Stimulated activated CD8-positive, alpha-beta memory T cell treated with anti-CD3 and anti-CD28 coated beads, Interleukin-4, amount 100 ng/mL, for 1 hour (primary cell): ENCODE results near the gene GRID1.
"Not testable (repeated sequence)": the region's sequence is repeated elsewhere in the genome, so short reads cannot be mapped to it uniquely, and the experiment has no call there.

ENCODE experiments used
- DNase-seq, 2 donors: peaks; one replicate each; pipeline ENCODE4 v3.0.0-alpha.2; 2020; ENCODE audit warnings: low read depth in 2 of 2, low spot score in 1 of 2

GRID1 gene

DNA sequence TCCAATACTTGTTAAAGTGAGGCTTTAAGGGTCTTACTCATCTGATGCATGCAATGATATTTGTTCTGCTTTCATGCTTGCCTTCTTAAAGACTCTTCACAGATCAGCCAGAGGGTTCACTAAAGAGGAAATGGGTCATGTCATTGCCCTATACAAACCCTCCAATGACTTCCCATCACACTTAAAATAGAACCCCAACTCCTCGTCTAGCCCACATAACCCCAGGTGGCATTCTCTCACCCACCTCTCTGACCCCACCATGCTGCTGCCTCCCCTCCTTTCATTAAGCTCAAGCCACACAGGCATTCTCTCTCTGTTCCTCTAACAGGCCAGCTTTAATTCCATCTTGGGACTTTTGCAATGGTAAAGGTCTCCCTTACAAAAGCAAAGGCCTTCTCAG, 253.6 kb downstream of the GRID1 start:
- DNase-seq = no peak

DNA sequence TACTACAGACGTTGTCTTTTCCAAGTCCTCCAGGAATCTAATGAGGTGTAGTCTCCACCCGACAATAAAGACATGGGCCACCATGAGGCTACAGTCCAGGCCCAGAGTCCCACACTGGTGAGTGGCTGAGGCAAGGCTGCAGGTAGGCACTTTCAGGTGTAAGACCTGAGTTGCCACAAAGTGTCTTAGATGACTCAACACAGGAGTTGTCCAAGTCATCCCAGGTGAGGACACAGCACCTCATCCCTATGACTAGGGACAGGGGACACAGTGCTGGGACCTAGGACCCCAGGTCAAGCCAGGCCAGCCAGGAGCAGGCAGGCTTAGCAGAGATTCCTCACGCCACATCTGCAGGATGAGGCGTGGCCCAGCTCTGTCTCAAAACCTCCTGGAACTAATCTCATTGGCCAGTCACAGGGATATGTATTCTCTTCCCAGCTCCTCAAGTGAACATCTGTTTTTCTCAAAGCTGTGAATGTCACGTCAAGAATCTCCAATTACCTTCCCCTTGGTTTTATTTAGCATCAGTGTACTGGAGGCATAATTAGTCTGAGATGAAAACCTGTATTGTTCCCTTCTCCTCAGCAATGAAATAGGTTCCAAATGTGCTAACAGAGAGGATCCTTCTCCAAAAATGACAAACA, 254.6 kb downstream of the GRID1 start:
- DNase-seq = no peak

DNA sequence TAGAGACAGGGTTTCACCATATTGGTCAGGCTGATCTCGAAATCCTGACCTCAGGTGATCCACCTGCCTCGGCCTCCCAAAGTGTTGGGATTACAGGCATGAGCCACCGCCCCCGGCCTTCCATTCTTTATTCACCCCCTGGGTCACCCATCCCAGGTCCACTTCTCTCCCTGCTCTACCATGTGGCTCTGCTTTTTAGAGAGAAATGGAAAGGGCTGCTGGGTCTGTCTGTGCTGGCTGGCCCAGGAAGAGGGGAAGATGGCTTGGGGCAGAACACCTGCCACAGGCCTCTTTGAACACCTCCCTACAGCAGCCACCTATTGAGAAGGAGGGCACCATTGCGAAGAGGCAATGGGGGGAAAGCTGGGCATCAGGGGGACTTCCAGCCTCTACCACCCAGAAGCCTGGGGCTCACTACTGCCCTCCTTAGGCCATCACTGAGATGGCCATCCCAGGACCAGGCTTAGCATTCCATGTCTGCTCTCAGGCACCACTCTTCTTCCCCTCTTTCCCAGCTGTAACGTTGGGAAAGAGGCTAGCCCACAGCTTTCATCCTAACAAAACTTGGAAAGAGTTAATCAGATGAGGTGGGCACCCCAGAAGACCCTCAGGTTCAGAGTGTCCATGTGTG, 256.3 kb downstream of the GRID1 start:
- DNase-seq = no peak

DNA sequence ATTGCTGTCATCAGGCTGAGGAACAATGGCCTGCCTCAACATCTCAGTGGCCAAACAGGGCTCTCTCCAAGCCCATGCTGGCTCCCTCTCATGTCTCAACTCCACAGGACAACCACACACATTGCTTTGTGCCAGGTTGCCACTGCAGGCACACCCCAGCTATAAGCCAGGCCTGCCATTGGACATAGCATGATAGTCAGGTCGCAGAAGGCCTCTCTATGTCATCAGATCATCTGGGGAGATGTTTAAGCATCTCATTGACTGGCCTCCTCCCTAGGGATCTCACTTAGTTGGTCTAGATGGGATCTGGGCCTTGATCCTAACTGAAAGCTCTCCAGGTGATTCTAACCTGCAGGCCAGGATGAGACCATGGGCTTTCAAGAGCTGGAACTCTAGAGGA, 257.2 kb downstream of the GRID1 start:
- DNase-seq = no peak

DNA sequence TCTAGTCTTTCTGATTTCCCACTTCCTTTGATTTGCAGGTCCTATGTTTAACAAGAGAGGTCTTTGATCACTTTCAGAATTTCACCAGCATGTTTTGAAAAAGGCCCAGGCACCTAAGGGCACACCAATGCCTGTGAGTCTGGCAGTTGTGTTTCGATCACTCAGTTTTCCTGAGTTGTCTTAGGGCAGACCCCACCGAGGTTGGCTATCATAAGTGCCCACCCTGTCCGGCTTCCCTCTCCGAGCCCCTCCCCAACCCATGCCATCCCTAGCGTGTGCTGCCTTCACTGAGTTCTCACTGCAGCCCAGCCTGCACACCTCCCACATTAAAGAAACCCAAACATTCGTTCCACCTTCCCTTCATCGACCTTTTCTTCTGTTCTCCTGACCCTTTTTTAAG, 257.9 kb downstream of the GRID1 start:
- DNase-seq = no peak

DNA sequence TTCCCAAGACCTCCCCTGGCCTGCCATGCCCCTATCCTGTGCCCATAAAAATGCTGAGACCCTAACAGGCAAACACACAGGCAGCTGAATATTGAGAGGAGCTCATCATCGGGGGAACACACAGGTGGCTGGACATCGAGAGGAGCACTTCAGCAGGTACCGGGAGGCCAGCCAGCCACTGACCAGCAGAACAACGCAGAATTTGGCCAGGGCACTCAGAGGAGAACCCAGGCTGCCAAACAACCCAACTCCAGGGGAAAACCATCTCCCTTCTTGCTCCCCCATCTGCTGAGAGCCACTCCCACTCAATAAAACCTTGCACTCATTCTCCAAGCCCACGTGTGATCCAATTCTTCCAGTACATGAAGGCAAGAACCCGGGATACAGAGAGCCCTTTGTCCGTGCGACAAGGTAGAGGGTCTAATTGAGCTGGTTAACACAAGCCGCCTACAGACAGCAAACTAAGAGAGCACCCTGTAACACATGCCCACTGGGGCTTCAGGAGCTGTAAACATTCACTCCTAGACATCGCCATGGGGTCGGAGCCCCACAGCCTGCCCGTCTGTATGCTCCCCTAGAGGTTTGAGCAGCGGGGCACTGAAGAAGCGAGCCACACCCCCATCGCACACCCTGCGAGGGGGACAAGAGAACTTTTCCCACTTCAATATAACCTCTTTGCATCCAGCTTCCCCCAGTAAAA, 258.8 kb downstream of the GRID1 start:
- not testable (repeated sequence) for DNase-seq

DNA sequence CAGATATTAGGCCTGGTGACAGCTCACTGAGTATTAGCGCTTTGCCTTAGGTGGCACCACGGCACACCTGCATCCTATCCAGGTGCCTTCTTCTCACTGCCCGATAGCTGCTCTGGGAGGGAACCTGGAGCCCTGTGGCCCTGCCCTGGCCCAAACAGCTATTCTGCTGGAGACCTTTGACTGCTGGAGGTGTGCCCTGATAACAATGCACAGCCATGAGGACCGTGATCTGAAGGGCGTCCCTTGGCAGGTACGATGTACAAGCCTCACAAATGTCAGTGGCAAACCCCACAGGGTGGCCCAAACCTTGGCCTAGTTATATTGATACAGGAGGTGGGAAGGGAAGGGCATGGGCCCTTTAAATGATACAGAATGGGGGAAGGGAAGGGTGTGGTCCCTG, 259.5 kb downstream of the GRID1 start:
- DNase-seq = no peak

DNA sequence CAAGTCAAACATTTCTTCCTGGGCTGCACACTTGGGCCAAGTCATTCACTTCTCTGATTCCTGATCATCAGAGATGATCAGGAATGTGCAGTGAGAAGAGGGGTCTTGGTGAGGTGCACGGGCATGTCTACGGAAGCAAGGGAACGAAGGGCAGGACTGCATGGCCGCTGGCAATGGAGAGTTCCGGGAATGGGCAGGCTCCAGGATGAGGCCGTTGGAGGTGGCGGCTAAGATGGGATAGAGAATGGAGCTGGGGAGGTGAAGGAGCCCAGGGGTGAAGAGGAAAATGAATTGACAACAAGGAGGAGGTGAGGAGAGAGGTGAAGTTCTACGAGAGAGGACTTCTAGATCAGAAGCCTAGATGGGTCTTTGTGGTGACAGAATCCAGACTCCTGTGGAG, 260.0 kb downstream of the GRID1 start:
- no peak for DNase-seq

DNA sequence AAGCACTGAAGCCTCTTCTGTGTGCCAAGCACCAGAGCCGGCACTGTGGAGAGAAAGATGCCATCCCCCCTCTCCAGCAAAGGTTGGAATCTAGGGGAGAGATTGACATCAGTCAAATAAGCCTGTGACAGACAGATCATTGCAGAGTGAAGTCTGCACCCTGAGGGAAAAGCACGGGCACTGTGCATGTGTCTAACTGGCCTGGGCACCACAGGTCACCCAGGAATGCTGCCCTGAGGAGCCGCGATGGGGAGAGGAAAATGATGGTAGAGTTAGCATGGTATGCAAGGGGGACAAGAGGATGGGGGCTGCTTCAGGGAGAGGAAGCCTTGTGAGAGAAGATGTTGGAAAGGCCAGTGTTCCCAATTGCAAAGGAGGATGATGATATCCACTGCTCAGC, 261.0 kb downstream of the GRID1 start:
- no peak for DNase-seq

DNA sequence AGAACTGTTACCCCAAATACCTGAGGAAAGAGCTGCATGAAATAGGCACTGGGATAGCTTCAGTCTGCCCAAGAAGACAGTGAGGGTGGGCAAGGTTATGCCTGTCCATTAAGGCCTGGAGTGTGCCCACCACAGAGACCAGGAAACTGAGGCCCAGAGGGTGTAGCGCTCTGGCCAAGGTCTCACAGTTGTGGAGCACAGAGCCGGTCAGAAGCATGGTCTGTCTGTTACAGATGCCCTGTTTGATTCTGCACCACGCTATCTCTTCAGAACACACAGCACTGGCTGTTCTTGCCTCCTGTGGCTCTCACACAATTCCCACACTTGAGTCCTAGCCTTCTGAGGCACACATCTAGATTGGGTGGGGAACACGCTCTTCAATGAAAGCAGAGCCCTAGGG, 261.4 kb downstream of the GRID1 start:
- no peak for DNase-seq

DNA sequence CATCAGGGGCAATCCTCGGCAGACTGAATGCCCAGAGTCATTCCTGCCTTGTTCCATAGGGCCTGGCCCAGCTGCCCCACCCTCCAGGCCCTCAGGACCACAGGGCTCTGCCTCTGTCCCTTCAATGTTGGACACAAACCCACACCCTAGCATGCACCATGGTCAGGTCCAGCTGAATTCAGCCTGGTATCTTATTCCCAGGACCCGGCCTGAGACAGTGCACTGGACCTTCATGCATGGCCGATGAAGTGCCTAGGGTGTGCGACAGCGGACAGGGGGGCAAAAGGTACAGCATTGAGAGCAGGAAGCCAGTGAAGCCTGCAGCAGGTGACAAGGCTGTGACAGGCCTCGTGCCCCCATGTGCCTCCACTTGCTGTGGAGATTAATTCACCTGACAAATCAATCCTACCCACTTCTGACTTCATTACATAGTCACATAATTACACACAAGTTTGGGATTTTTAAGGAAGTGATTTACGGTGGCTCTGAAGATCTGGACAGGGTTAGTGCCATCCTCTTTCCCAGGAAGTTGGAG, 261.9 kb downstream of the GRID1 start:
- DNase-seq = no peak

DNA sequence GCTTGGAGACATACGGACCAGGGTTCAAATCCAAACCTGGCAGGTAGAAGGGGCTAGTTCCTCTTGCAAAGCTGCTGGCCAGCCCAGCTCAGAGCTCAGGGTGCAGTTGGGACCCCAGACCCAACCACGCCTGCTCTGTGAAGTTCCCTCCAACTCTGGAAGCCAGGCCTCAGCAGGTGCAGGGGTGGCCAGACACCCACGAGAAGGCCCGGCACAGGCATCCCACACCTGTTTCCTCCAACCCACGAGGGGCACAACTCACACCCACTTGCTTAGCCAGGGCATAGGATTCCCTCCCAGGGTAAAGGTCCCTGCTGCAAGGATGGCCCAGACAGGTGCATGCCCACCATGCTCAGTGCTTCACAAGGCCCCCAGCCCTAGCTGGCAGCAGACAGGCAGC, 262.4 kb downstream of the GRID1 start:
- no peak for DNase-seq

DNA sequence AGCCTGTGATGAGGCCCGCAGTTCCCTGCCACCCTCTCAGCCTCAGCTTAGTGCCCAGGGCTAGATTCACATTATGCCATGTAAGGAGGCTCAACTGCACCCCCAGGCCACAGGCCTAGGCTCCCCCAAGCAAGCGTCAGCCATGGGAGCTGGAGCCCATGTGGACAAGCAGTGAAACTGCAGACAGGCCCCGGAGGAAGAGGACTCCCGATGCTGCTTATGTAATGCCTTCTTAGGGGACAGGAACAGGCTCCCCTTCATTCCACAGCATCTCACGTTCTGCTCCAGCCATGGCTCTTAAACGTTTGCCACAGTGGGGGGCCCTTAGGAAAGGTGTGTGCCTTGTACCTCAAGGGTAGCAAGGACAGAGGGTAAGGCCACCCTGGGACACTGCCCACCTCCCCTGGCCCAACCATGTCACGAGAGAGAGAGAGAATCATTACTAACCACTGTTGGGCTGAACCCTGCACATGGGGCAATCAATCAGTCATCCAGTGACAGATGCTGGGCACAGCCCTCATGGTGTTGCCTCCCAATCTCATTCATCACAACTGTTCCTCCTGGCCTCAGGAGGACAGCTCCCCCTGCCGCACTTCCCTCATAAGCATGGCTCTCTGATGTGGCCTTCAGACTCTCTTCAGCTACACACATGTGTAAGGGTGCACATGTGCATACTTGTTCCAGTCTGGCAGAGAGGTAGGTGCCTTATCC, 263.0 kb downstream of the GRID1 start:
- DNase-seq = no peak

DNA sequence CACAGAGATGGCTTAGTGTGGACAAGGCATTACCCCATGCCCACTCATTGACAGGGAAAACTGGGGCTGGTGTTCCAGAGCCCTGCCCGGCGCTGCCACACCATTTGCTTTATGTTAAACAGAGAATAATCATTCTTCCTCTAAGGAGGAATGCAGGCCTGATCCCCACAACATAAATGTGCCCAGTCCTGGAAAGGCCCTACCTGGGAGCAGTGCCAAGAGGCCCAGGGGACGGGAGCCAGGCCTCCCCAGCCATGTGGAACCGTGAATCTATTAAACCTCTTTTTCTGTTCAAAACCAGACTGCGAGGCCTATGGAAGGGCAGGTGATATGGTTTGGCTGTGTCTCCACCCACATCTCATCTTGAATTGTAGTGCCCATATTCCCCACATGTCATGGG, 264.1 kb downstream of the GRID1 start:
- no peak for DNase-seq

DNA sequence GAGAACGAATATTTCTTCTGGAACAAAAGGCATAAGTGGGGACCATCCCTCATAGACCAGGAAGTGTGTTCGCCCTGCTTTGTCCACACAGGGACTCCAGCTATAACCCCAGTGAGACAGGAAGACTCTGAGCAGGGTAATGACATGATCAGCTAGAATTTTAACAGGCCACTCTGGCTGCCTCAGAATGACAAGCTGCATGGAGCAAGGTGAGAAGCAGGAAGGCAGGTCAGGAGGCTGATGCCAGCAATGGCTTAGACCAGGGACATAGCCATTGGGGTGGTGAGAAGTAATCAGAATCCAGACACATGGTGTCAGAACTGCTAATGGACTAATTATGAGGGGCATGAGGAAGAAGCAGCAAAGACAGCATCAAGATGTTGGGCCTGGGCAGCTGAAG, 264.6 kb downstream of the GRID1 start:
- DNase-seq = no peak

DNA sequence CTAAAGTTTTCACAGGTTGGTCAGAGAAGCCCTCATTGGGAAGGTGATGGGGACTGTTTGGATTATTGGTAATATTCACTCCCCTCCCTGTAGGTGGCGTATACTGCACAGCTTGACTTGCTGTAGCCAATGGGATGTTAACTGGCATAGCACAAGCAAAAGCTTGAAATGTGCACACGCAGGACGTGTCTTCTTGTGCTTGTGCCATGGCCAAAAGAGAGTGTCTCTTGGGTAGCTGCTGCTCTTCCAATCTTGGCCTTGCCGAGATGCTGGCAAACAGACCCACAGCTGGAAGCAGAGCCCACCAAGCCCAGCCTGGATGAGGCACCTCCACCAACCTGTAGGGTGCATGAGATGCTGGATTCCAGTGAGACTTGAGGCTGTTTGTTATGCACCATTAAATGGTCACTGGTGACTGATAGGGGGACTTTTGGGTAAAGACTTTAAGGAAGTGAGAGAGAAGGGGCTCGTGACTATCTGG, 266.0 kb downstream of the GRID1 start:
- DNase-seq = no peak

DNA sequence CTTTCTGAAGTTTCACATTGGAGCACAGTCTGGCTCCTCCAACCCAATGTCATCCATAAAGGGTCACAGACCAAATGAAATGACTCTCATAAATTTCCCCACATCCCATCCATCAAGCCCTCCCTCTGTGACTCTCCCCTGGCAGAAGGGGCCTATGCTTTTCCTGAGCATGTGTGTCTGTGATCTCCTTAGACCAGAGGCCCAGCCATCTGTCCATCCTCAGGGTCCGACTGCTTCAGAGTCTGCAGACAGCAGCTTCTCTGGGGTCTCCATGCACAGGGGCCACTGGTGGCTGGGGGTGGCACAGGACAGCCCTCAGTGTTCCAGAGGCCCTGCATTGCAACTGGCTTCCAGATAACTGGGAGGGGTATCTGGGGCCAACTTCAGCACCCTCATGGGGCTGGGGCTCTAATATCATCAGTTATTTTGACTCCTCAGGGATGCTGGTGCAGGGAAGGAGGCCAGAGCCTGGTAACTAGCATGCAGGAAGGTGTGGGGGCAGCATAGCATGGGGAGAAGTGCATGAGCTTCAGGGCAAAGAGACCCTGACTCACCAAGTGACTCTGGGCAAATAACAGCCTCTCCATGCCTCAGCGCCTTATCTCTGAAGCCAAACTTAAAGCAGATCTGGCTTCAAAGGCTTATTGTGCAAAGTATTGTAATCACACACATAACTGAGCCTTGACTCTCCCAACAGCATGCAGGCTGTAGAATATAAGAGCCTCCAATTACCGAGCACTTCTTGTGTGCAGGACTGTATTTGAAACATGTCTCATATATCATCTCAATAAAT, 266.9 kb downstream of the GRID1 start:
- DNase-seq = no peak

DNA sequence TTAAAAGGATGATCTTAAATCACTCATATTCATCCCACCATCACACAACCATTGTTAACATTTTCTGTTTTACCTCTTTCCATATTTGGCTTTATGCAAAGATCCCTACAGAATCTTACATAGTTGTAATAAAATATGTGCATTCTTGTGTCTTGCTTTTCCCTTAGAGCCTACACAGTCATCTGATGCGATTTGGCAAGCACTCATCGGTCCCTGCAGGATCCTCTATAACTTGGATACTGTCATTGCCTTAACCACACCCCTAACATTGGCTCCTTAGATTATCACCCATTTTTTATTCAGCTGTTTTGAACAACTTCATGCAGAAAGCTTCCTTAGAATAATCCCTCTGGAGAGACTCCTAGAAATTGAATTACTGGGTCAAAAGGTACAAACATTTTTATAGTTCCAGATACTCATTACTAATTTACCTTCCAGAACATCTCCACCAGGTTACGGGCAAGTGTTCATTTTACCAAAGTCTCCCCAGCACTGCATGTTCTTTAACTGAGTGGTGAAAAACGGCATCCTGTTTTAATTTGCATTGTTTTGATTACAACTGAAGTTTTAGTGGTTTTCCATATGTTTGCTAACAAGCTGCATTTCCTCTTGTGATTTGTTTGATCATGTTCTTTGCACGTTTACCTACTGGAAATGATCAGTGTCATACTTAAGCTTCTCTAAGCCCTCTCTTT, 268.3 kb downstream of the GRID1 start:
- no peak for DNase-seq

DNA sequence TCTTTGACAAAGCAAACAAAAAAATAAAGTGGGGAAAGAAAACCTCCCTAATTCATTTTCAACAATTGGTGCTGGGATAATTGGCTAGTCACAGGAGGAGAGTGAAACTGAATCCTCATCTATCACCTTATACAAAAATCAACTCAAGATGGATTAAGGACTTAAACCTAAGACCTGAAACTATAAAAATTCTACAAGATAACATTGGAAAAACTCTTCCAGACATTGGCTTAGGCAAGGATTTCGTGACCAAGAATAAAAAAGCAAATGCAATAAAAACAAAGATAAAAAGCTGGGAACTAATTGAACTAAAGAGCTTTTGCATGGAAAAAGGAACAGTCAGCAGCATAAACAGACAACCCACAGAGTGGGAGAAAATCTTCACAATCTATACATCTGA, 271.5 kb downstream of the GRID1 start:
- not testable (repeated sequence) for DNase-seq

DNA sequence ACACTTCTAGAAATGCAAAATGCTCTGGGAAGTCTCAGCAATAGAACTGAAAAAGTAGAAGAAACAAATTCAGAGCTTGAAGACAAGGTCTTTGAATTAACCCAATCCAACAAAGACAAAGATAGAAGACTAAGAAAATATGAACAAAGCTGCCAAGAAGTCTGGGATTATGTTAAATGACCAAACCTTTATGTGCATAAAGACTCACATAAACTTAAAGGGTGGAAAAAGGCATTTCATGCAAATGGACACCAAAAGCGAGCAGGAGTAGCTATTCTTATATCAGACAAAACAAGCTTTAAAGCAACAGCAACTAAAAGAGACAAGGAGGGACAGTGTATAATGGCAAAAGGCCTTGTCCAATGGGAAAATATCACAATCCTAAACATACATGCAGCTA, 274.3 kb downstream of the GRID1 start:
- DNase-seq = not testable (repeated sequence)
